HS-27A (cell line): ENCODE results near the gene MACROD2.
"Not testable (repeated sequence)": the region's sequence is repeated elsewhere in the genome, so short reads cannot be mapped to it uniquely, and the experiment has no call there.

Experiments
- DNase-seq: peaks from one replicate; pipeline ENCODE4 v3.0.0-alpha.2; 2012; ENCODE audit warnings: low read depth, missing footprints

MACROD2 gene

DNA sequence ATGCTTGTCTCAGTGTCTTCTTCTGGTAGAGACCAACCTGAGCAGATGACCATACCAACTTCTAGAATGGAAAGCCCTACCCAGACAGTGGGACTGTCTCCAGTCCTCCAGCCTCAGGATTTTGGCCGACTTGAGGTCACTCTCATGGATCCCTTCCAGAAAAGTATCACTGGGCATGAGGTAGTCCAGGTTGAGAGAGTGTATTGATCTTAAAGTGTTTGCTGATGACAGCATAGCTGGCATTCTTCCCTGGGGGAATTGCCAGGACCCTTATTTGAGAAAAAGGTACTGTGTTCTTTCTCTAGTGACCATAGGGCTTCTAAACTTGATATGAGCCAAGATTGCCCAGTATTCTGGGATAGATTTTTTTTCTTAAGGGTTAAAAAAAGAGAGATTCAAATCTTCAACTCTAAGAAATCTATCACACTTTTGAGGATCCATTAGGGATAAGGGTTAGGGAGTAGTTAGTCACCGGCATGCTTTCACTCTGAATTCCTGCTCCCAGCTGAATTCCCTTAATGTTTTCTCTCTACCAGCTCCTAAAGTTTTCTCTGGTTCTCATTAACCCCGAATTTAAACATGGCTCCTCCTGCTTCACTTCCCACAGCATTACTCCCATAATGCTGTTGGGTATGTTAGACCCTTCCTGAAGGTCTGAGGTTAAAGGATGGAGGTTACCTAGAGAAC lies 415.7 kb downstream of the MACROD2 start:
- DNase-seq: no peak

DNA sequence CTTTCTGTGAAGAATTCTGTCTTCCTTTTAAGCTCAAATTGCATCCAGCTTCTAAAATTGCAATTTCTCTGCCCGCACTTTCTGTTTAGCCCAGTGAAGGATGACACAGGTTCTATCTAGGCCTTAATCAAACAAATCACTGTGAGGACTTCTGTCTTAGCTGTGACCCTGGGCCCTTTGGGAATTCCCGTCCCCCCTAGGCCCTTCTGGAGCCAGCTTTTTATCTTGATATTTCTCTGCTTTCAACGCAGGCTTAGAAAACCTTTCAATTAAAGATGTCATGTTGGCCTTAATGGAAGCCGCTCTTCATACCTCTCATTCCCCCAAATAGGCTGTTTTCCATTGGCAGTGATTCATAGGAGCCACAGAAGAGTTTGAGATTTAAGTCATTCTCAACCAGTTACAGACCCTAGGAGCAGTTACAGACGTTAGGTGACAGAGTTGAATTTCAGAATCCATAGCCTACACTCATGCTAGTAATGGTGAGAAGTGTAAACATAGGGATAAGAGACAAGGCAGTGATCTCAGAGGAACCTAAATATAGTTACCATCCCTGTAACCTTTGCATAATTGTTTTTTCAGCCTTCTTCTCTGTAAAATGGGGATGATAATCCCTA lies 416.9 kb downstream of the MACROD2 start:
- DNase-seq: no peak

DNA sequence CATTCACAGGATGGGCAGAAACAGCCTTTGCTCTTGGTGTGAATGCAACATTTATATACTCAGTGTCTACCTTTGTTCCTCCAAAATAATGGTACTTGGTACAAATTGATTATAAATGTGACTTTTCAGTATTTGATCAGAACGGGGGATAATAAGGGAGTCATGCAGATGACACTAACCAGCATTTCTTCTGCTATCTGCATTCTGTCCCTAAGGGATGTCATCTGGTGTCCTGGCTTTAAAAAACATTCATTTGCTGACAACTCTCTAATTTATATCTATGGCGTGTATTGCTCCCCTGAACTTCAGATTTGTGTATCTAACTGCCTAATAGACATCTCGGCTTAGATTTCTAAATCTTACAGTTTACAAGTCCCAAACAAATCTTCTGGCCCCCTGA lies 418.5 kb downstream of the MACROD2 start:
- DNase-seq: no peak

DNA sequence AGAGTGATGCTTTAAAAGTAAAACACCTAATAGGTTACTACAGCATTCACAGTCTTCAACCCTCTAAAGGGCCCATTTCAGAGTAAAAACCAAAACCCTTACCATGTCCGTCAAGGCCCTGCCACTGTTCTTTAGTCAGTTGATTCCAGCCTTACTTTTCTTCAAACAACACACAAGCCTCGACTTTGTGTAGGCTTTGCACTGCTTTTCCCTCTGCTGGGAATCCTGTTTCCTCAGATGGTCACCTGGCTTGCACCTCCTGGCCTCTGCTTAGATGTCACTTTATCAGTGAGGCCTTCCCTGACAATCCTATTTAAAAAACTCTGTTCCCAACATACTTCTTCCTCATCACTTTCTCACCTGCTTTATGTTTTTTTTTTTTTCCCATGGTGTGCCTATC lies 419.2 kb downstream of the MACROD2 start:
- DNase-seq: no peak

DNA sequence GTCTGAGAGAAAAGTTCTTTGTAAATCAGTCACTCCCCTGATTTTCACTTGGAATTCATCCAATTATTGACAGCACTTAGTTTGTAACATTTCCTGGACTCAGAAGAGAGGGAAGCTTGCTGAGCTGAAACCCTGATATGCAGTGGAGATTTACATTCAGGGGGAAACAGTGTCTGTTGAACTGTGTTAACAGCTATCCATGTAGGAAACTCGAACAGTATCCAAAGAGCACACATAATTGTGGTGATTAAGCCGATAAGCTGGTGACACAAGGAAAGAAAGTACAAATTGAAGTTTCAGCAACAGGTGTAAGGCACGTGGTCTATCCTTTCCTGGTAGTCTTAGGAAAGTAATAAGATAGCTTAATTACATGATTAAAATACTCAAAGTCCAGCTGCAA lies 420.2 kb downstream of the MACROD2 start:
- no peak for DNase-seq

DNA sequence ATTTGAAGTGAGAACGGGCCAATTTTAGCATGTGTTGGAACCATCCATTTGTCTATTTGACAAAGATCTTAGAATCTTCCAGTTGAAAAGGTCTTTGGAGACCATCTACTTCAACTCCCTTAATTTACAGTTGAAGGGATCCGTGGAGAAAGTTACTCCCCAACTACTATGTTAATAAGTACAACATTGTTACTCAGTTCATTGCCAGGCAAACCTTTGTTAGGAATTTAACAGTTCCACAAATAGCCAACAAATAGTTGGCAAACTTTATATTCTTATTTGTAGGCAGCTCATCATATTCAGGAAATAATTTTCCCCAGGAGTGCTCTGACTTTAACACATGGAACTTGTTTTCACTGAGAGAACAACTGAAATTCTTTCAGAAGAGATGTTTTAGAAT lies 423.1 kb downstream of the MACROD2 start:
- DNase-seq: no peak

DNA sequence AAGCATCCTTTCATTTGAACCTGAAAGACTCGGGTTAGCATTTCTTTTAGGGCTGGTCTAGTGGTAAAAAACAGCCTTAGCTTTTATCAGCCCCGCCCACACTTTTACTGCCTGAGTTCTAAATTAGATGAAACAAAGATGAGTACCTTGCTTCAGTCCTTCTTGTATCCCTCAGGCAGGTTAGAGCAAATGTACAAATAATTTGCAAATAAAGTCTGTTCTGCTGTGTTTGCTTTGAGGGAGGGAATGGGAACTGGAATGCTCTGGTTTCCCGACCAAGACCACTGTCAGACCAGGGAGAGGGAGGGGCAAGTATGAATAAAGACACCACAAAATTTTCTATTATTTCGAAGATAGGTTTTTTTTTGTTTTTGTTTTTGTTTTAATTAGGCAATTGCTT lies 427.6 kb downstream of the MACROD2 start:
- no peak for DNase-seq

DNA sequence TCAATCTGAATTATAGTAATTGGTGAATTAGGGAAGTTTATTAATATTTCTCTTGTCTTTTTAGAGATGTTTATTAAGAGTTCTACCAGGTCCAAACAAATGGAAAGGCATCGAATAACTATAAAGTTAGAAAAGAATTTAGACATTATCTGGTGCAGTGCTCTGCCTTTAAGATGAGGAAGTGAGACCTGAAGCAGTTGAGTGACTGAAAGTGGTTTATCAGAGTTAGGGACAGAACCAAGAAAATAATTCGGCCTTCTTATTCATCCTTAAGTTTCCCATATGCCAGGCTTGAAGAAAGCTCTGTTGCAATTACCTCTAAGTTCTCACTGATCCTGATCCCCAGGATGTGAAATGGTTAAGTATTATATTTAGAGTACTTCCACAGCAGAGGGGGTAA lies 436.3 kb downstream of the MACROD2 start:
- no peak for DNase-seq

DNA sequence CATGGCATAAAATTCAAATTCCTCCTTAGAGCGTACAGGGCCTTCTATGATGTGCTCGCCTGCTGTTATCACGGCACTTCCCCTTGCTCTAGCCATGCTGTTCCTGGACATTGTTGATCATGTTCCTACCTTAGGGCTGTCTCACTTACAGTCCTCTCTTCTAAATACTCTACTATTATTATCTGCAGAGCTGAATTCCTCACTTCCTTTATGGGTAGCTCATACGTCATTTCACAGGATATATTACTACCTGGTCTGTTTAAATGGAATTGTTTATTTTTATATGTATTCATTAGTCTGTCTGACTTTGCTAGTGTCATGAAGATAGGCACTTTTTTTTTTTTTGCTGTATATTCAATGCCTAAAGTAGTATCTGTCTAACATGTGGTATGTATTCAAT lies 436.8 kb downstream of the MACROD2 start:
- no peak for DNase-seq

DNA sequence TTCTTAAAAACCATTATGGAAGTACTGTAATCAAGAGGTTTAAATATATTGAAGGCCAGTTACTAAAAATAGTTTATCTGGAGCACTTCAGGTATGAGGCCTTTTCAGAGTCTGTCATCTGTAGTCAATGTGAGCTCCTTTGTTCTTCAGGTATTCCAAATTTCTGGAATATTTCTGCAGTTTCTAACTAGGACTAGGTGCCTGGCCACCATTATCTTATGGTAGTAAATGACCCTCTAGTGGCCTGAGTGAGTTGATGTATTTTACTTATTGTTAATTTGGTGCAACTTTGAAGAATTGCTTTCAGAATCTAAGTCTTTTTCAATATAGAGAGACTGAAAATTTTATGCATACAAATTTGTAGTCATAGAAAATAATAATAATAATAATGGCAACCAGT lies 437.3 kb downstream of the MACROD2 start:
- DNase-seq: no peak

DNA sequence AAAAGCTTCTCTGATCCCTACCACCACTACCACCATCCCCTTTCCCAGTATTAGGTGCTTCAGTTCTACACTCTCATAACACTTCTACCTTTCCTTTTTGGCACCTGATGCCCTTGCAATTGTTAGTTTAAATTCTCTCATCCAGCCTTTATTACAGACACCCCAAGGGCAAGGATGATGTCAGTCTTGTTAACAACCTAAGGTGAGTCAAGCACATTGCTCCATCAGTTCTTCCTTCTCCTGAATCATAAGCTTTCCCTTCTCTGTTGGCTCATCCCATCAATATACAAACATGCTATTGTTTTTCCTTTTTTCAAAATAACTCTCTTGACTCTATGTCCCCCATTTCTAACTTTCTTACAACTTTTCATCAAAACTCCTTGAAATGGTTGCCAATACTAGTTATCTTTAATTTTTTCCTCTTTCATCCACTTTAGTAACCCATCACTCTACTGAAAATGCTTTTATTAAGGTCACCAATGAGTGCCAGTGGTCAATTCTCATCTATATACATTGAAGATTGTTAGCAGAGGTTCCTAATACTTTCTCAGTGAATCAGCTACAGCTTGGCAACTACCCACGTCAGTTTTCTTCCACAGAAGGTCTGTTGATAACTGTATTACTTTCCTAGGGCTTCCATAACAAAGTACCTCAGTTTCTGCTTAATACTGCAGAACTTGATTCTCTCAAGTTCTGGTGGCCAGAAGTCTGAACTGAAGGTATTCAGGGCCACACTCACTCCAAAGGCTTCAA lies 439.2 kb downstream of the MACROD2 start:
- no peak for DNase-seq

DNA sequence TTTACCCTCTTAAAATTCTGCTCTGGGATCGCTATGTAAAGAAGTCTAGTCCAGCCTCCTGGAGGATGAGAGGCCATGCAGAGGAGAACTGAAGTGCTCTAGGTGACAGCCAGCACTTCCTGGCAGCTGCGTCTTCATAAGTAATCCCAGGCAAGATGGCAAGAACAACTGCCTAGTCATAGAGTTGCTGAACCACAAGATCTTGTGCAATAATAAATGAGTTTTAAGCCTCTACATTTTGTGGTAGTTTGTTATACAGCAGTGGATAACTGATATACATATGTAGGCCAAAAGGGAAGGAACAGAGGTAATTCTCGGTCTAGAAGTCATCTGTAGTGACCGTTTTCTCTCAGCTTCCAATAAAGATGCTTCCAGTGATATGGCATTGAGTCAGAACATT lies 445.9 kb downstream of the MACROD2 start:
- no peak for DNase-seq

DNA sequence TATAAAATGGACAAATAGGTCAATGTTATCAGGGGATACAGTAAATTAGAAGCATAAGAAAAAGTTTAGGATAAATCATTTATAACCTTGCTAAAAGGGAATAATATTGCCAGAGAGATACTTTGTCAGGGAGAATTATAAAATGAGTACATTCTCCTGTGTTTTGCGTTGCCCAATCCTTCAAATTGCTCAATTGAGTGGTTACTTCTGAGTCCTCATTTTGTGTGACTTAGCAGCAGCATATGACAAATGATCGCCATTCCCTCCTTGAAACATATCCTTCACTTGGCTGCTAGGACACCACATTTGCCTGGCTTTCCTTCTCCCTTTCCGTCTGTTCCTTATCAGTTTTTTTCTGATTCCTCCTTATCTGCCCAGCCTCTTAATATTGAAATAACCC lies 448.8 kb downstream of the MACROD2 start:
- DNase-seq: no peak

DNA sequence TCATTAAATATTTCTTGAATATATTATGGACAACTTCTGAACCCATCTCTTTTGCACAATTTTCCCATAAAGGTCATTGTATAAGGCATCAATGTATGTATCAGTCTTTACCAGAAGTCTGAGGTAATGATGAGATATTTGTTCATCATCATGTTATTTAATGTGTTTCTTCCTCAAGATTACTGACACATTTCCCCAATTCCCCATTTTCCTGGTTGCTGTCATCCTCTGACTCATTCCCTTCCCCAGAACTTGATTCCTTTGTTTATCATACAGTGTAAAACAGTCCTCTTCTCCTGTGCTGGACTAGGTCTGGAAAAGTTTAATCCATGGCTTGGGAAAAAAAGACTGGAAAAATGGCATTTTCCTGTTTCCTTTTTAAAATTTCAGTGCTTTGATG lies 450.0 kb downstream of the MACROD2 start:
- peak; percentile 27 for DNase-seq

DNA sequence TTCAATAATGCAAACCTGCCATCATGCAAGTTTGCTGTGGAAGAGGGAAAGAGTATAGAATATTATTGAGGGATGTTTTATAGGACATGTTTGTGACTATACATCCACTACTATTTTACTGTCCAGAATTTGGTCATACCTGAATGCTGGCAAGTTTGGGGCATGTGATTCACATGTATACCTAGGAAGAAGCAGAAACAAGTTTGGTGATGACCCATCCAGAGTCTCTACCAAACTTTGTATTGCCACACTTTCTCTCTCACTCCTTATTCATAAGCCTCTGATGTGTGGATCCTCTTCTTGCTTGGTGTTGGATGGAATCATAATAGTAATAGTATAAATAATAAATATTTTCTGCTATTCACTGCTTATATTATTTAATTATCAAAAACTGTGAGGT lies 450.6 kb downstream of the MACROD2 start:
- no peak for DNase-seq

DNA sequence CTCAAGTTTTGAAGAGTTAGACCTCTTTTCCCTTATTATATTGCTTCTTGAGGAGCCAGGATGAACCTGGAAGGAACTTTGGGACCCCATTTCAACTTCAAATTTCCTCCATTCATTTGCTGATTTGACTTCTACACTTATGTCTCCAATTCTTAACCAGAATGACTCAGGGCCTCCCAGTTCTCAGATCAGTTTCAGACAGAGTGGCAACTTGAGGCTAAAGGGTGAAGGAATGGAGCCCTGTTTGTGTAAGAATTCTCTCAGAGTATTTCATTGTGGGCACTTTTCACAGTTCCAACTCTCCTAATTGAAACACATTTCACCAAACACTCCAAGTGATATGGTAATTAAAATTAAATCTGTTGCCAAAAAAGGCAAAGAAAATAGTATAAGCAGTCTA lies 451.1 kb downstream of the MACROD2 start:
- no peak for DNase-seq

DNA sequence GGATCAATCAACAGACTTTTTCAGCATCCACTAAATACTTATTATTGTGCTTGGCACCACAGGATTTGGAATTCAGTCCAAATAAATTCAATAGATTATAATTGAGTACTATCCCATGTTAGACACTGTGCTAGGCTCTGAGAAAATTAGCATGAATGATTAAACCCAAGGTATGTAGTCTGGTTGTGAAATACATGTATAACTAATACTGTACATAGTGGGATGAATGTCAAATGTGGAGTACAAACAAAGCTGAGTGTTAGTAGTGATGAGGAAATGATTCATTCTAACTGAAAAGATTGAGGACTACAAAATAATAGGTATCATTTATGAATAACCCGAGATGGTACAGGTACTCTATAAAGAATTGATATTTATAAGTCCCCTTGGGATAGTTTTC lies 454.0 kb downstream of the MACROD2 start:
- no peak for DNase-seq

DNA sequence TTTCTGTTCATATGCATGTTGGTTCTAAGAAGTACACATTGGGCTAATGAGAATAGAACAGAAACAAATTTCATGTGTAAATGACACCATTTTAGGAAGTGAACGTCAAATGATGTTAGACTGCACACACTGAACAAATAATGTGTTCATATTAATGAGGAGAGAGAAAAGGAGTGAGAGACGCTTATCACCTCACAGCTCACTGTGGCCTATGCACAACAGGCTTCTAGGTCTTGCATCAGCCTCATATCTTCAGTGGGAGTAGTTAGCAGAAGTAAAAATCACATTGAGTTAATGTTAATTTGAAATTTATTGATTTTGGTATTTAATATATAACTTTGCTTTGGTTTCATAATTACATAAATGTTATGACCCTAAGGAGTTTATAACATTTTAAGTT lies 454.9 kb downstream of the MACROD2 start:
- no peak for DNase-seq

DNA sequence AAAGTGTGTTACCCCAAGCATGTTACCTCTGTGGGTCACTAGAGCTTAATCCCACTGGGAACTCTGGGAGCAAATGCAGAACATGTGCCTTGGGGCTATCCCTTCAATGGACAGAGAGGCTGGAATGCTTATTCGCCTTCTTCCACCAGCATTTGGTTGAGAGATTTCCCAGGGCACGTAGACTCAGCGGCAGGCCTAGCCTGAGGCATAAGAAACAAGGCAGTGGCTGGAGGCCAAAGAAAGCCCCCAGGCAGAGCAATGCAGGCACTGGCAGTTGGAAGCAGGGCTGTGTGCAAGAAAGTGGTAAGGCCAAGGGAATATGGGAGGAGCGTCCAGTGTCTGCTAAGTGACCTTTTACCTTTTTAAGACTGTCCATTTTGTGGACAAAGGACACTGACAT lies 456.1 kb downstream of the MACROD2 start:
- no peak for DNase-seq

DNA sequence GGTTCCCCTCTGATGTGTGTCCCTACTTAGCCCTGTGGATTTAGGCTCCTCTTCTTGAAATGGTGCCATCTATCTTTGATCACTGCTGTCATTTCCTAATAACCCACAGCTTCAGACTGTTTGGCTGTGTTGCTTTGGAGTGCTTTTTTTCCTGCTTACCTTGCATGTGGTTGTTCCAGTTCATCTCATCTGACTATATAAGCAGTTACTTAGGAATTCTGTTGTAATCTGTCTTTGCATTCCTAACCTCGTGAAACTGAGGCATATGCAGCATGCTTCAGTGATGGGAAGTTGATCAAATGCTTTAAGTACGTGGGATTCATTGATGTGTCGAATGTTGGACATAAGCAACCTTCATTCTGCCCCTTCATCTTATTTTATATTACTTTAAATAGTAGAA lies 457.9 kb downstream of the MACROD2 start:
- no peak for DNase-seq

DNA sequence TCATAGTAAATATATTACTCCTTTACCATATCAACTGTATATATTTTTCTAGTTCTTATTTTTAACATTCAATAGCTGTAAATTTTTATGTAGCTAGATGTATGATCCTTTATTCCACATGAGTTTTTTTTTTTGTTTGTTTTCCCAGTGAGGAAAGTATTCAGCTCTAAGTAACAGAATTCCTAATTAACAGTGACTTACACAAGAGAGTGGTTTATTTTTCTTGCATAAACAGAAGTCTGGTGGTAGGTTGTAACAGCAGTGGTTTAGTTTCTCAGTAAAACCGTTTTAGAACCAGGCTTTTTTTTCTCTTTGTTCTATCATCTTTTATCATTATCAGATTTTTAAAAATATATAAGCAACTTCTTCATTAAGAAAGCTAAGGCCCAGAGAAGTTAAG lies 459.0 kb downstream of the MACROD2 start:
- no peak for DNase-seq

DNA sequence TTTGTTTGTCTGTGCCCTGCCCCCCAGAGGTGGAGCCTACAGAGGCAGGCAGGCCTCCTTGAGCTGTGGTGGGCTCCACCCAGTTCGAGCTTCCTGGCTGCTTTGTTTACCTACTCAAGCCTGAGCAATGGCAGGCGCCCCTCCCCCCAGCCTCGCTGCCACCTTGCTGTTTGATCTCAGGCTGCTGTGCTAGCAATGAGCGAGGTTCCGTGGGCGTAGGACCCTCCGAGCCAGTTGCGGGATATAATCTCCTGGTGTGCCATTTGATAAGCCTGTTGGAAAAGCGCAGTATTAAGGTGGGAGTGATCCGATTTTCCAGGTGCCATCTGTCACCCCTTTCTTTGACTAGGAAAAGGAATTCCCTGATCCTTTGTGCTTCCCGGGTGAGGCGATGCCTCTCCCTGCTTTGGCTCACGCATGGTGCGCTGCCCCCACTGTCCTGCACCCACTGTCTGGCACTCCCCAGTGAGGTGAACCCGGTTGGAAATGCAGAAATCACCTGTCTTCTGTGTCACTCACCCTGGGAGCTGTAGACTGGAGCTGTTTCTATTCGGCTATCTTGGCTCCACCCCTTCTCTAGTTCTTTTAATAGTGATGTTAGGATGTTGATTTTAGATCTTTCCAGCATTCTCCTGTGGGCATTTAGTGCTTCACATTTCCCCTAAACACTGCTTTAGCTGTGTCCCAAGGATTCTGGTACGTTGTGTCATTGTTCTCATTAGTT lies 471.9 kb downstream of the MACROD2 start:
- not testable (repeated sequence) for DNase-seq
